ENCODE data around the gene ACBD3.
"Not testable (repeated sequence)": the region's sequence is repeated elsewhere in the genome, so short reads cannot be mapped to it uniquely, and the experiment has no call there.

Gene ACBD3

DNA sequence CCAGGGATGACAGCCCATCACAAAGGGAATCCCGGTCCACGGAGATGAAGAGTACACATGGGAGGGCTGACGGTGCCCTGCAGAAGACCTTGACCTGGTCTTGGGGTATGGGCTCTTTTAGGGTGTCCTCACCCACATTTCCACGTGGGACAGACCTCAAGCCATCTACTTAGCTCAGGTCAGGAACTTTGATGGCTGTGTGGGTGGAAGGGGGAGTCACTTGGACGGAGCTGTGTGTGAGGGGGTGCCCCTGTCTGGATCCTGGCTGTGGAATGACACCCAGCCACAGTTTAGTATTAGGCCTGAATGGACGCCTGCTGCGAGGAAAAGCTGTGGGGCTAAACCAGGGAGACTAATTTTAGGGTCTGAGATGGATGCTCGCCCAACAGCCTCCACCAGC lies 26.0 kb upstream of the ACBD3 start:
- no peaks in the 10 kb centered on the region for H3K27me3 ChIP-seq (ENCODE audit: low read depth, low read length)
- no peak overlapping the region for H3K4me3 ChIP-seq (ENCODE audit: low read depth in 1 of 2, low read length in 2 of 2)
- no peak overlapping the region for H3K27ac ChIP-seq (ENCODE audit: low read length)
- no peaks in the 10 kb centered on the region for H3K9me3 ChIP-seq (ENCODE audit: control insufficient read depth in 1 of 2, low read length in 2 of 2)
- H3K4me1 ChIP-seq (ENCODE audit: control insufficient read depth in 1 of 2, insufficient read depth in 2 of 2, low read length in 2 of 2): no peaks in the 10 kb centered on the region
- H3K36me3 ChIP-seq (ENCODE audit: control insufficient read depth in 1 of 2, insufficient read depth in 2 of 2, low read length in 2 of 2): no peaks in the 10 kb centered on the region

GRCh38 chr1:226211181-226211821 lies 24.8 kb upstream of the ACBD3 start:
- H3K9me3 ChIP-seq (ENCODE audit: control insufficient read depth in 1 of 2, low read length in 2 of 2): no peaks in the 10 kb centered on the region
- H3K4me3 ChIP-seq (ENCODE audit: low read depth in 1 of 2, low read length in 2 of 2): no peak overlapping the region
- H3K4me1 ChIP-seq (ENCODE audit: control insufficient read depth in 1 of 2, insufficient read depth in 2 of 2, low read length in 2 of 2): no peaks in the 10 kb centered on the region
- H3K27me3 ChIP-seq (ENCODE audit: low read depth, low read length): no peaks in the 10 kb centered on the region
- no peaks in the 10 kb centered on the region for H3K36me3 ChIP-seq (ENCODE audit: control insufficient read depth in 1 of 2, insufficient read depth in 2 of 2, low read length in 2 of 2)
- H3K27ac ChIP-seq (ENCODE audit: low read length): no peak overlapping the region

GRCh38 chr1:226210571-226211176 lies 24.1 kb upstream of the ACBD3 start:
- Histone ChIP-seq H3K36me3 (ENCODE audit: control insufficient read depth in 1 of 2, insufficient read depth in 2 of 2, low read length in 2 of 2) (no peaks in the 10 kb centered on the region), H3K4me3 (ENCODE audit: low read depth in 1 of 2, low read length in 2 of 2) (no peak overlapping the region), H3K27ac (ENCODE audit: low read length) (no peak overlapping the region), H3K27me3 (ENCODE audit: low read depth, low read length) (no peaks in the 10 kb centered on the region), H3K9me3 (ENCODE audit: control insufficient read depth in 1 of 2, low read length in 2 of 2) (no peaks in the 10 kb centered on the region), H3K4me1 (ENCODE audit: control insufficient read depth in 1 of 2, insufficient read depth in 2 of 2, low read length in 2 of 2) (no peaks in the 10 kb centered on the region)

DNA sequence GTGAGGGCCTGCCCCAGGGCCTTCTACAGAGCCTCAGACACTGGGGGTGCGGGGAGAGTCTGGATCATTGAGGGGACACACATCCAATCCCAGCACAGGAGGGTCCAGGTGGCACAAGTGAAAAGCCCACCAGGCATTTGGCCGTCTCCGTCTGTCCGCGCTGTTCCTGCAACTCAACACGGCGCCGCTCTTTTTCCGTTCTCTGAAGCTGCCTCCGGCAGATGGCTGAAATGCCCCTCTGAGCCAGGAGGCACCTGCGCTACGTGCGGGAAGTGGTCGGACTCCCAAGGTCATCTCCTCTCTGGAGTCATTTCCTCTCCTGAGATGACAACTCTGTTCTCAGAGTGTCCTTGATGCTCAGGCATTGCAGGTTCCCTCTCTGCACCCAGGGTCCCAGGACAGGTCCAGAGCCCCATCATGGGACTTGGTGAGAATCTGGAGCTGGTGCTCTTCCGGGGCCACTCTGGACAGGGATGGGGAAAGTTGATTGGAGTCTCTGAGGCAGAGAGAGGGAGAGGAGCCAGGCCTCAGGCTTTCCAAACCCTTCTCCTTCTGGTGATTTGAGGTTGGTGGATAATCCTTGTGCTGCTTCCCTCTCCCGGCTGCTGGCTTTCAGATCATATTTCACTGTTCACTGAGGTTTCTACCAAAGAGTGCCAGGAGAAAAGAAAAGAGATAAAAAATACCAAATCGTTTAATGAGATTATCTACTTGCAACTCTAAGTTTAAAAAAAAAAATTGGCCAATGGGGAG lies 22.9 kb upstream of the ACBD3 start:
- Histone ChIP-seq H3K4me1 (ENCODE audit: control insufficient read depth in 1 of 2, insufficient read depth in 2 of 2, low read length in 2 of 2) (no peaks in the 10 kb centered on the region), H3K4me3 (ENCODE audit: low read depth in 1 of 2, low read length in 2 of 2) (no peak overlapping the region), H3K27ac (ENCODE audit: low read length) (no peak overlapping the region), H3K9me3 (ENCODE audit: control insufficient read depth in 1 of 2, low read length in 2 of 2) (no peaks in the 10 kb centered on the region), H3K27me3 (ENCODE audit: low read depth, low read length) (no peaks in the 10 kb centered on the region), H3K36me3 (ENCODE audit: control insufficient read depth in 1 of 2, insufficient read depth in 2 of 2, low read length in 2 of 2) (no peaks in the 10 kb centered on the region)

DNA sequence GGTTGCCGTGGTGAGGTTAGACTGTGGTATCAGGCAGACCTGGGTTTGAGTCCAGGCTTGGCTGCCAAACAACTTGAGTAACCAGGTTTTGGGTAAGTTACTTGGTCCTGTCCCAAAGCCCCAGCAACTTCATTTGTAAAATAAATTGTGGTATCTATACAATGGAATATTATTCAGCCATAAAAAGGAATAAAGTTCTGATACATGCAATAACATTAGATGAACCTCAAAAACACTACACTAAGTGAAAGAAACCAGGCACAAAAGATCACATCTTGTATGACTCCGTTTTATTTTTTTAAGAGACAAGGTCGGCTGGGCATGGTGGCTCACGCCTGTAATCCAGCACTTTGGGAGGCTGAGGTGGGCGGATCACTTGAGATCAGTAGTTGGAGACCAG lies 20.5 kb upstream of the ACBD3 start:
- Histone ChIP-seq H3K27me3 (ENCODE audit: low read depth, low read length) (no peaks in the 10 kb centered on the region), H3K36me3 (ENCODE audit: control insufficient read depth in 1 of 2, insufficient read depth in 2 of 2, low read length in 2 of 2) (no peaks in the 10 kb centered on the region), H3K9me3 (ENCODE audit: control insufficient read depth in 1 of 2, low read length in 2 of 2) (no peaks in the 10 kb centered on the region), H3K4me3 (ENCODE audit: low read depth in 1 of 2, low read length in 2 of 2) (no peak overlapping the region), H3K4me1 (ENCODE audit: control insufficient read depth in 1 of 2, insufficient read depth in 2 of 2, low read length in 2 of 2) (no peaks in the 10 kb centered on the region), H3K27ac (ENCODE audit: low read length) (no peak overlapping the region)

DNA sequence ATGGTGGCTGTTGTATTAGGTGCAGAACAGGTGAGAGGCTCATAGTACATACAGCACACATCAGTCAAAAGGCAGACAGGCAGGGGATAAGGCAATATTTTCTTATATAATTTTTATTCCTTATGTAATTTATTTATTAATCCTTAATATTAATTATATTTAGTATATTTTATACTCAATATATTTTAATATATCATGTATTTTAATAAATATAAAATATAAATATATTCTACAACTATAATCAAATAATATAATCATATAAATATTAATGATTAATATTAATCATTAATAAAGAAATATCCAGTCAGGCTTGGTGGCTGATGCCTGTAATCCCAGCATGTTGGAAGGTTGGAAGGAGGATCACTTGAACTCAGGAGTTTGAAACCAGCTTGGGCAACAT lies 17.7 kb upstream of the ACBD3 start:
- H3K27me3 ChIP-seq (ENCODE audit: low read depth, low read length): no peaks in the 10 kb centered on the region
- no peaks in the 10 kb centered on the region for H3K36me3 ChIP-seq (ENCODE audit: control insufficient read depth in 1 of 2, insufficient read depth in 2 of 2, low read length in 2 of 2)
- no peak overlapping the region for H3K27ac ChIP-seq (ENCODE audit: low read length)
- H3K4me3 ChIP-seq (ENCODE audit: low read depth in 1 of 2, low read length in 2 of 2): no peak overlapping the region
- no peaks in the 10 kb centered on the region for H3K9me3 ChIP-seq (ENCODE audit: control insufficient read depth in 1 of 2, low read length in 2 of 2)
- H3K4me1 ChIP-seq (ENCODE audit: control insufficient read depth in 1 of 2, insufficient read depth in 2 of 2, low read length in 2 of 2): no peaks in the 10 kb centered on the region

GRCh38 chr1:226203655-226204054 lies 17.1 kb upstream of the ACBD3 start:
- Histone ChIP-seq H3K4me3 (ENCODE audit: low read depth in 1 of 2, low read length in 2 of 2) (no peak overlapping the region), H3K9me3 (ENCODE audit: control insufficient read depth in 1 of 2, low read length in 2 of 2) (no peaks in the 10 kb centered on the region), H3K4me1 (ENCODE audit: control insufficient read depth in 1 of 2, insufficient read depth in 2 of 2, low read length in 2 of 2) (no peaks in the 10 kb centered on the region), H3K36me3 (ENCODE audit: control insufficient read depth in 1 of 2, insufficient read depth in 2 of 2, low read length in 2 of 2) (no peaks in the 10 kb centered on the region), H3K27ac (ENCODE audit: low read length) (no peak overlapping the region), H3K27me3 (ENCODE audit: low read depth, low read length) (no peaks in the 10 kb centered on the region)

DNA sequence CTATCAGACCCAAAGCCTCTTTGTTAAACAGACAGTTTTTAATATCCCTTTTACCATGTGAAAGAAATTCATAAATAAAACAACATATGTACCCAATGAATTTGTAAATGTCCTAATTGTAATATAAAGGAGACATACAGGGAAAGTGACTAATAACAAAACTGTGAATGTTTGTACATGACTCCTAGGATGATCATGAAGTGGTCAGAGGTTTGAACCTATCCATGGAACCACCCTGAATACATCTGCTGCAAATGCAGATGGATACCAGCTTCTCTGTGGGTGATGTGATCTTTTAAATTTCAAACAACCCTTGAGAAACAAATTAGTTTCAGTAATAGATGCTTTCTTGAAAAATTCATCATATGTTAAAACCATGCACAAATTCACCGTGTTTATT lies 16.7 kb upstream of the ACBD3 start:
- Histone ChIP-seq H3K4me3 (ENCODE audit: low read depth in 1 of 2, low read length in 2 of 2) (no peak overlapping the region), H3K9me3 (ENCODE audit: control insufficient read depth in 1 of 2, low read length in 2 of 2) (no peaks in the 10 kb centered on the region), H3K4me1 (ENCODE audit: control insufficient read depth in 1 of 2, insufficient read depth in 2 of 2, low read length in 2 of 2) (no peaks in the 10 kb centered on the region), H3K27me3 (ENCODE audit: low read depth, low read length) (no peaks in the 10 kb centered on the region), H3K36me3 (ENCODE audit: control insufficient read depth in 1 of 2, insufficient read depth in 2 of 2, low read length in 2 of 2) (no peaks in the 10 kb centered on the region), H3K27ac (ENCODE audit: low read length) (no peak overlapping the region)

- not testable (repeated sequence) for H3K36me3 ChIP-seq (ENCODE audit: control insufficient read depth in 1 of 2, insufficient read depth in 2 of 2, low read length in 2 of 2); H3K4me1 ChIP-seq (ENCODE audit: control insufficient read depth in 1 of 2, insufficient read depth in 2 of 2, low read length in 2 of 2); H3K4me3 ChIP-seq (ENCODE audit: low read depth in 1 of 2, low read length in 2 of 2); H3K9me3 ChIP-seq (ENCODE audit: control insufficient read depth in 1 of 2, low read length in 2 of 2); H3K27me3 ChIP-seq (ENCODE audit: low read depth, low read length); H3K27ac ChIP-seq (ENCODE audit: low read length)
These were observed 16.1 kb upstream of the ACBD3 start for GRCh38 chr1:226202666-226203065.

GRCh38 chr1:226202246-226202645 lies 15.7 kb upstream of the ACBD3 start:
- H3K4me3 ChIP-seq (ENCODE audit: low read depth in 1 of 2, low read length in 2 of 2): no peak overlapping the region
- no peaks in the 10 kb centered on the region for H3K36me3 ChIP-seq (ENCODE audit: control insufficient read depth in 1 of 2, insufficient read depth in 2 of 2, low read length in 2 of 2)
- H3K9me3 ChIP-seq (ENCODE audit: control insufficient read depth in 1 of 2, low read length in 2 of 2): no peaks in the 10 kb centered on the region
- no peaks in the 10 kb centered on the region for H3K4me1 ChIP-seq (ENCODE audit: control insufficient read depth in 1 of 2, insufficient read depth in 2 of 2, low read length in 2 of 2)
- no peak overlapping the region for H3K27ac ChIP-seq (ENCODE audit: low read length)
- no peaks in the 10 kb centered on the region for H3K27me3 ChIP-seq (ENCODE audit: low read depth, low read length)

DNA sequence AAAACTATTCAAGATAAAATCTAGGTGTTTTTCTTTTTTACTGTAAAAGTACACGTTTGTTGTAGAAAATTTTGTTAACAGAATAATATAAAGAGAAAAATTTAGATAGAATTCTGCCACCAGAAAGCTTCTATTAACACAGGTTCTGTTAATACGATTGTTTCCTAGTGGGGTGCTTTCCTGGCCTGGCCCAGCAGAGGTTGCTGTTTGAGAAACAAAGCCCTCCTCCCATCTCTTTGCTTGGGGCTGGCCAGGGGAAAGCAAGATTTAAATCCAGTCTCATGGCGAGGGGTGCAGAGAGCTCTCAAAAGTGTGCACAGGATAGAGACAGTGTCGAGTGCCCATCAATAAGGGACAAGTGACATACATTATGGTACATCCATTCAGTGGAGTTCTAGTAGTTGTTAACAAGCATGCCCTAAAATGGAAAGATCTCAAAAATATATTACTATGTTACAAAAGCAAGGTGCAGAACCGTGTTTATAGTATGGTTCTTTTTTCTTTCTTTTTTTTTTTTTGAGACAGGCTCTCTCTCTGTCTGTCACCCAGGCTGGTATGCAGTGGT lies 14.6 kb upstream of the ACBD3 start:
- no peaks in the 10 kb centered on the region for H3K27me3 ChIP-seq (ENCODE audit: low read depth, low read length)
- no peak overlapping the region for H3K4me3 ChIP-seq (ENCODE audit: low read depth in 1 of 2, low read length in 2 of 2)
- no peaks in the 10 kb centered on the region for H3K4me1 ChIP-seq (ENCODE audit: control insufficient read depth in 1 of 2, insufficient read depth in 2 of 2, low read length in 2 of 2)
- H3K36me3 ChIP-seq (ENCODE audit: control insufficient read depth in 1 of 2, insufficient read depth in 2 of 2, low read length in 2 of 2): no peaks in the 10 kb centered on the region
- no peaks in the 10 kb centered on the region for H3K9me3 ChIP-seq (ENCODE audit: control insufficient read depth in 1 of 2, low read length in 2 of 2)
- H3K27ac ChIP-seq (ENCODE audit: low read length): no peak overlapping the region

Data from muscle layer of duodenum (tissue), 2 donors.